Endothelial cell (in vitro differentiated cells): Measurements from ENCODE around the gene ADAMTSL1. TPM values are rescaled to one million over a fixed set of nuclear protein-coding genes. Genes with fewer than 3 reads are reported as not detected.

Source experiments
- DNase-seq: peaks from one replicate; pipeline ENCODE4 v3.0.0; 2021; ENCODE audit warnings: low spot score
- H3K27ac Mint-ChIP-seq: one replicate; pipeline ENCODE4 v1.8.0; 2021; ENCODE audit warnings: mixed read lengths, inconsistent platforms; ENCODE audit not compliant: unreplicated experiment
- H3K27me3 Mint-ChIP-seq: one replicate; pipeline ENCODE4 v1.8.0; 2021; ENCODE audit warnings: mild to moderate bottlenecking, moderate library complexity, mixed read lengths, inconsistent platforms; ENCODE audit not compliant: unreplicated experiment
- H3K36me3 Mint-ChIP-seq: one replicate; pipeline ENCODE4 v1.8.0; 2021; ENCODE audit warnings: mild to moderate bottlenecking, low read depth, mixed read lengths, inconsistent platforms; ENCODE audit not compliant: unreplicated experiment
- H3K4me1 Mint-ChIP-seq: one replicate; pipeline ENCODE4 v1.8.0; 2021; ENCODE audit warnings: mild to moderate bottlenecking, mixed read lengths, inconsistent platforms; ENCODE audit not compliant: unreplicated experiment
- H3K4me3 Mint-ChIP-seq: one replicate; pipeline ENCODE4 v1.8.0; 2021; ENCODE audit warnings: mild to moderate bottlenecking, mixed read lengths, inconsistent platforms; ENCODE audit not compliant: unreplicated experiment
- H3K9me3 Mint-ChIP-seq: one replicate; pipeline ENCODE4 v1.8.0; 2021; ENCODE audit warnings: mixed read lengths, inconsistent platforms; ENCODE audit not compliant: unreplicated experiment
- CTCF ChIP-seq: fragments of 200-600 bp; sonication (generic); IDR thresholded peaks from one replicate; pipeline ENCODE4 v1.5.0; 2021; ENCODE audit warnings: antibody characterized with exemption; ENCODE audit not compliant: unreplicated experiment
- total RNA-seq: library from RNA; stranded (reverse); fragmentation: NEBNext Ultra II Directional; extraction: Animal tissue kit (Norgen Biotek cat#: 25700); gene quantifications from one replicate; pipeline ENCODE4 v1.2.1, GENCODE V29; 2021; ENCODE audit not compliant: unreplicated experiment

The ADAMTSL1 gene
- total RNA-seq, 1 donor from 2014 or later, result 18.2 TPM

- Mint-ChIP-seq H3K27ac (no peak overlapping the region), H3K9me3 (no peaks in the 10 kb centered on the region), H3K4me3 (no peak overlapping the region), H3K27me3 (peaks cover 11% of the 10 kb centered on the region), H3K4me1 (peaks cover 12% of the 10 kb centered on the region), H3K36me3 (peaks cover 11% of the 10 kb centered on the region)
- TF ChIP-seq CTCF, result no peak
- DNase-seq, result no peak
These were observed 429.5 kb downstream of the ADAMTSL1 start for GRCh38 chr9:18903450-18903849.

GRCh38 chr9:18905028-18905882 is 431.3 kb downstream of the ADAMTSL1 start:
- Mint-ChIP-seq H3K4me1 (peaks cover 17% of the 10 kb centered on the region), H3K27me3 (peaks cover 9% of the 10 kb centered on the region), H3K9me3 (no peaks in the 10 kb centered on the region), H3K4me3 (no peak overlapping the region), H3K36me3 (peaks cover 11% of the 10 kb centered on the region), H3K27ac (no peak overlapping the region)
- DNase-seq, result no peak
- TF ChIP-seq CTCF, result no peak

- Mint-ChIP-seq H3K27me3 (peaks cover 9% of the 10 kb centered on the region), H3K4me3 (no peak overlapping the region), H3K4me1 (peaks cover 21% of the 10 kb centered on the region), H3K9me3 (no peaks in the 10 kb centered on the region), H3K36me3 (peaks cover 11% of the 10 kb centered on the region), H3K27ac (no peak overlapping the region)
- no peak for TF ChIP-seq CTCF
- DNase-seq, result no peak
These were observed 432.1 kb downstream of the ADAMTSL1 start for GRCh38 chr9:18905883-18906629.

GRCh38 chr9:18906656-18907395 is 432.9 kb downstream of the ADAMTSL1 start:
- Mint-ChIP-seq H3K36me3 (peaks cover 11% of the 10 kb centered on the region), H3K4me1 (peaks cover 23% of the 10 kb centered on the region), H3K27me3 (peaks cover 9% of the 10 kb centered on the region), H3K4me3 (no peak overlapping the region), H3K27ac (no peak overlapping the region), H3K9me3 (no peaks in the 10 kb centered on the region)
- DNase-seq, result no peak
- TF ChIP-seq CTCF, result no peak
